ENCODE data around the gene C1orf74. TPM values are rescaled to one million over a fixed set of nuclear protein-coding genes. Genes with fewer than 3 reads are reported as not detected.

Gene C1orf74
- total and polyA plus RNA-seq, 2 donors (not counting 3 experiments of a cell fraction or from before 2014, with no cell fraction given) = 2.4 to 3.0 TPM

DNA sequence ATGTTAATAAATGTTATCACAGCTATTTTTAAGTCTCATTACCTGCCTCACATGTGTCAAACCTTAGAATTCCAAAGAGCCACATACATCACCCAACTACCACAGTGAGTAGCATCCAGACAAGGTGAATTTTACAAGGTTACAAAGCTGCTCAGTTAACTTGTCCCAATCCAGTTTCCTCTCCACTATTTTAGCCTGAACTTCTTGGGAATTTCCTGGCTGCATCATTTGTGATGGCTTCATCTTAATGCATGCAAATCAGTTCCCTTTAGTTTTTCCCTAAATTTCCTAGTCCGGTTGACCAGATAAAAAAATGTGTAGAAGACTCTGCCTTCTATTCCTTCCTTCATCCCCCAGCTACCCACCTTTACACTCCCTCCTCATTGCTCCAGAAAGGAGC is 29.1 kb downstream of the C1orf74 start:
- intact Hi-C loops (cut with micrococcal nuclease) (no loop called here), dilution Hi-C loops (cut with MboI; ENCODE audit: extremely low pct_ligation_motif_present, low sequenced_read_pairs) (no loop called here)
- Histone ChIP-seq H3K4me2 (ENCODE audit: insufficient read depth, low read length) (no peak overlapping the region), H3K9me3 (replicated peaks; ENCODE audit: control insufficient read depth, insufficient read depth, low read length) (no peaks in the 10 kb centered on the region), H4K20me1 (replicated peaks; ENCODE audit: control insufficient read depth, extremely low read depth, insufficient read depth, low read length) (no peaks in the 10 kb centered on the region), H3K4me3 (replicated peaks in 1 of 3; ENCODE audit: insufficient read depth in 1 of 3, low read depth in 1 of 3, low read length in 3 of 3) (no peak overlapping the region), H3K9ac (replicated peaks; ENCODE audit: extremely low read depth, insufficient read depth, low read length) (no peak overlapping the region), H3K9me1 (replicated peaks; ENCODE audit: control insufficient read depth, extremely low read depth, insufficient read depth, low read length) (no peaks in the 10 kb centered on the region), H3K79me2 (ENCODE audit: control insufficient read depth, insufficient read depth, low read length) (no peaks in the 10 kb centered on the region), H3K27me3 (ENCODE audit: control insufficient read depth in 2 of 2, insufficient read depth in 2 of 2, low read length in 2 of 2) (peaks cover 2 to 7% of the 10 kb centered on the region in 2 experiments), H3K36me3 (ENCODE audit: control insufficient read depth in 2 of 2, extremely low read depth in 1 of 2, insufficient read depth in 2 of 2, low read length in 2 of 2) (no peaks in the 10 kb centered on the region), H2AFZ (ENCODE audit: low read depth, low read length) (no peak overlapping the region), H3K27ac (ENCODE audit: insufficient read depth, low read depth, low read length) (no peak overlapping the region), H3K4me1 (ENCODE audit: control insufficient read depth, extremely low read depth, insufficient read depth, low read length) (no peaks in the 10 kb centered on the region)
- no TSS peak for BruUV-seq (replicated peaks)
- ChIA-PET CTCF (interaction anchor here (1.1 kb wide), 1 partner anchor 69 kb away, joined by 3 read pairs; no protein-coding TSS in a partner anchor), POLR2A (no interaction called here)
- FAIRE-seq = no peak
- DNase-seq (ENCODE audit: low read depth, low spot score) = no peak
- no peak for TF ChIP-seq GATA2 (IDR thresholded peaks at IDR 0.05; ENCODE audit: insufficient read depth, insufficient read length, low read depth, low read length)
- no peak for TF ChIP-seq JUN (IDR thresholded peaks at IDR 0.05; ENCODE audit: borderline replicate concordance, insufficient read depth, insufficient read length, low read depth)
- TF ChIP-seq POLR2AphosphoS5 (IDR thresholded peaks at IDR 0.05; ENCODE audit: insufficient read depth, low read depth, low read length) = no peak
- TF ChIP-seq MYC (IDR thresholded peaks at IDR 0.05; ENCODE audit: low read depth, low read length) = no peak
- TF ChIP-seq, protein P1, sequence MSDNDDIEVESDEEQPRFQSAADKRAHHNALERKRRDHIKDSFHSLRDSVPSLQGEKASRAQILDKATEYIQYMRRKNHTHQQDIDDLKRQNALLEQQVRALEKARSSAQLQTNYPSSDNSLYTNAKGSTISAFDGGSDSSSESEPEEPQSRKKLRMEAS (IDR thresholded peaks at IDR 0.05; ENCODE audit: insufficient read depth, insufficient read length) = no peak
- TF ChIP-seq FOS (IDR thresholded peaks at IDR 0.05; ENCODE audit: borderline replicate concordance, insufficient read depth, low read length) = no peak
- TF ChIP-seq EZH2 (IDR thresholded peaks at IDR 0.05; ENCODE audit: borderline replicate concordance, low read depth, low read length, severe bottlenecking) = no peak
- TF ChIP-seq, protein P2, sequence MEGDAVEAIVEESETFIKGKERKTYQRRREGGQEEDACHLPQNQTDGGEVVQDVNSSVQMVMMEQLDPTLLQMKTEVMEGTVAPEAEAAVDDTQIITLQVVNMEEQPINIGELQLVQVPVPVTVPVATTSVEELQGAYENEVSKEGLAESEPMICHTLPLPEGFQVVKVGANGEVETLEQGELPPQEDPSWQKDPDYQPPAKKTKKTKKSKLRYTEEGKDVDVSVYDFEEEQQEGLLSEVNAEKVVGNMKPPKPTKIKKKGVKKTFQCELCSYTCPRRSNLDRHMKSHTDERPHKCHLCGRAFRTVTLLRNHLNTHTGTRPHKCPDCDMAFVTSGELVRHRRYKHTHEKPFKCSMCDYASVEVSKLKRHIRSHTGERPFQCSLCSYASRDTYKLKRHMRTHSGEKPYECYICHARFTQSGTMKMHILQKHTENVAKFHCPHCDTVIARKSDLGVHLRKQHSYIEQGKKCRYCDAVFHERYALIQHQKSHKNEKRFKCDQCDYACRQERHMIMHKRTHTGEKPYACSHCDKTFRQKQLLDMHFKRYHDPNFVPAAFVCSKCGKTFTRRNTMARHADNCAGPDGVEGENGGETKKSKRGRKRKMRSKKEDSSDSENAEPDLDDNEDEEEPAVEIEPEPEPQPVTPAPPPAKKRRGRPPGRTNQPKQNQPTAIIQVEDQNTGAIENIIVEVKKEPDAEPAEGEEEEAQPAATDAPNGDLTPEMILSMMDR (IDR thresholded peaks at IDR 0.05; ENCODE audit: extremely low read depth in 1 of 2, insufficient read depth in 1 of 2, low read depth in 1 of 2, low read length in 2 of 2) = no peak
